Osteocyte (in vitro differentiated cells): ENCODE results near the gene MUC5B. TPM values are rescaled to one million over a fixed set of nuclear protein-coding genes. Genes with fewer than 3 reads are reported as not detected.

Experiments
- DNase-seq: peaks from one replicate; pipeline ENCODE4 v3.0.0; 2021; ENCODE audit warnings: mixed read lengths; ENCODE audit not compliant: unreplicated experiment; ENCODE audit errors: extremely low spot score
- H3K27ac Mint-ChIP-seq: one replicate; pipeline ENCODE4 v1.8.0; 2021; ENCODE audit warnings: mild to moderate bottlenecking, mixed read lengths; ENCODE audit not compliant: unreplicated experiment
- H3K27me3 Mint-ChIP-seq: one replicate; pipeline ENCODE4 v1.8.0; 2021; ENCODE audit warnings: mixed read lengths; ENCODE audit not compliant: unreplicated experiment
- H3K36me3 Mint-ChIP-seq: one replicate; pipeline ENCODE4 v1.8.0; 2021; ENCODE audit warnings: mixed read lengths; ENCODE audit not compliant: unreplicated experiment
- H3K4me1 Mint-ChIP-seq: one replicate; pipeline ENCODE4 v1.8.0; 2021; ENCODE audit warnings: mixed read lengths; ENCODE audit not compliant: unreplicated experiment
- H3K4me3 Mint-ChIP-seq: one replicate; pipeline ENCODE4 v1.8.0; 2021; ENCODE audit warnings: mild to moderate bottlenecking, moderate library complexity, mixed read lengths; ENCODE audit not compliant: unreplicated experiment
- H3K9me3 Mint-ChIP-seq: one replicate; pipeline ENCODE4 v1.8.0; 2021; ENCODE audit warnings: mixed read lengths; ENCODE audit not compliant: unreplicated experiment
- total RNA-seq: library from RNA; stranded (reverse); gene quantifications from 2 replicates; pipeline ENCODE4 v1.2.1, GENCODE V29; 2021
- TF ChIP-seq, protein P1 (sequence below): fragments of 200-600 bp; sonication (generic); IDR thresholded peaks from 2 replicates; pipeline ENCODE4 v1.5.0; 2021; ENCODE audit warnings: antibody characterized with exemption, mild to moderate bottlenecking, moderate library complexity

The MUC5B gene
- total RNA-seq, 1 donor from 2014 or later: not detected

DNA sequence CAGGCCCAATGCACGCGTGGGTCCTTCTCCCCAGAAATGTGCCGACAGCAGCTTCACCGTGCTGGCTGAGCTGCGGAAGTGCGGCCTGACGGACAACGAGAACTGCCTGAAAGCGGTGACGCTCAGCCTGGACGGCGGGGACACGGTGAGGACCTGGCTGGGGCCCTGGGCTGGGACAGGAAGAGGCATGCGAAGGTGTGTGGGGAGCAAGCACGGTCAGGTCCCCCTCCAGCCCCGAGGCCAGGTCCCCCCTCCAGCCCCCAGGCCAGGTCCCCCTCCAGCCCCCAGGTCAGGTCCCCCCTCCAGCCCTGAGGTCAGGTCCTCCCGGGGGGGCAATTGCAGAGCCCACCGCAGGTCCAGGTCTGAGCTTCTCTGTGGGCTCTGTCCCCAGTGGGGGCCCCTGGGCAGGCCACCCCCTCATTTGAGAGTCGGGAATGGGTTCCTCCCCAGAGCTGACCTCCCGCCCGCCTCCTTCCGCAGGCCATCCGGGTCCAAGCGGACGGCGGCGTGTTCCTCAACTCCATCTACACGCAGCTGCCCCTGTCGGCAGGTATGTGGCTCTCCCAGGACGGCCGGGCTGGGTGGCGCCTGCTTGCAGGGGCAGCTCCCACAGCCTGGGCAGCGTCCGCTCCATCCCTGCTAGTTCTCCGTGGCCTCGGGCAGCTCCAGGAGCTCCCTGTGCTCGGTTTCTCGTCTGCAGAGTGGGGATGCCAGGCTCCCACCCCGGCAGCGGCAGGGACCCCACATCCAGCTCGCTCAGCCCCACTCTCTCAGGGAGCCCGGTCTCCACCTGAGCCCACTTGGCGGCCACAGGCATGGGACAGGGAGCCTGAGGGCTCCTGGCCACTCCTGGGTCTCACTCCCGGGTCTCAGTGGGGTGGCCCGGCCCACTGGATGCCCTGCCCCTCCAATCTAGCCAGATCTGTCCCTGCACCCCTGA, 7.9 kb downstream of the MUC5B start:
- no peaks in the 10 kb centered on the region for H3K27me3 Mint-ChIP-seq
- no peaks in the 10 kb centered on the region for H3K36me3 Mint-ChIP-seq

DNA sequence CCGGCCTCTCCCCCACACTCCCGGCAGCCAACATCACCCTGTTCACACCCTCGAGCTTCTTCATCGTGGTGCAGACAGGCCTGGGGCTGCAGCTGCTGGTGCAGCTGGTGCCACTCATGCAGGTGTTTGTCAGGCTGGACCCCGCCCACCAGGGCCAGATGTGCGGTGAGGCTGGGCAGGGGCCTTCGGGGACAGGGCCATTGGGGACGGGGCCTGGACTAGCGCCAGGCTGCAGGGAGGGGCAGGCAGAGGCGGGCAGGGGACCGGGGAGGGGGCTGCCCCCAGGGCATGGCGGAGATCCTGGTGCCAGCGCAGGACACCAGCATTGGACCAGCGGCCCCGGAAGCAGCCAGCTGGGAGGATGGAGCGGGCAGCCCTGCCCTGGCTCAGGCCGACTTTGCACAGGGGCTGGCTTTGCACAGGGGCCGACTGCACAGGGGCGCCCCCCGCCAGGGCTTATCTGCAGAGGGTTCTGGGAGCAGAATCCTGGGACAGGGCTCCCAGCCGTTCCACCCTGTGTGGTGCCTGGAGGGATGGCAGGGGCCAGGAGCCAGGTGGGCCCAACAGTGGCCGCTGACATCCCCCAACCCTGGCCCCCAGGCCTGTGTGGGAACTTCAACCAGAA, 8.6 kb downstream of the MUC5B start:
- no peak overlapping the region for H3K4me3 Mint-ChIP-seq
- no peaks in the 10 kb centered on the region for H3K36me3 Mint-ChIP-seq
- no peak overlapping the region for H3K27ac Mint-ChIP-seq
- H3K4me1 Mint-ChIP-seq: peaks cover 1% of the 10 kb centered on the region
- no peak for DNase-seq
- TF ChIP-seq, protein P1, sequence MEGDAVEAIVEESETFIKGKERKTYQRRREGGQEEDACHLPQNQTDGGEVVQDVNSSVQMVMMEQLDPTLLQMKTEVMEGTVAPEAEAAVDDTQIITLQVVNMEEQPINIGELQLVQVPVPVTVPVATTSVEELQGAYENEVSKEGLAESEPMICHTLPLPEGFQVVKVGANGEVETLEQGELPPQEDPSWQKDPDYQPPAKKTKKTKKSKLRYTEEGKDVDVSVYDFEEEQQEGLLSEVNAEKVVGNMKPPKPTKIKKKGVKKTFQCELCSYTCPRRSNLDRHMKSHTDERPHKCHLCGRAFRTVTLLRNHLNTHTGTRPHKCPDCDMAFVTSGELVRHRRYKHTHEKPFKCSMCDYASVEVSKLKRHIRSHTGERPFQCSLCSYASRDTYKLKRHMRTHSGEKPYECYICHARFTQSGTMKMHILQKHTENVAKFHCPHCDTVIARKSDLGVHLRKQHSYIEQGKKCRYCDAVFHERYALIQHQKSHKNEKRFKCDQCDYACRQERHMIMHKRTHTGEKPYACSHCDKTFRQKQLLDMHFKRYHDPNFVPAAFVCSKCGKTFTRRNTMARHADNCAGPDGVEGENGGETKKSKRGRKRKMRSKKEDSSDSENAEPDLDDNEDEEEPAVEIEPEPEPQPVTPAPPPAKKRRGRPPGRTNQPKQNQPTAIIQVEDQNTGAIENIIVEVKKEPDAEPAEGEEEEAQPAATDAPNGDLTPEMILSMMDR: no peak
- H3K27me3 Mint-ChIP-seq: no peaks in the 10 kb centered on the region
- H3K9me3 Mint-ChIP-seq: no peaks in the 10 kb centered on the region

More for the DNA sequence above, 7.9 kb downstream of the MUC5B start:
- DNase-seq: no peak
- TF ChIP-seq, protein P1: no peak
- H3K9me3 Mint-ChIP-seq: no peaks in the 10 kb centered on the region
- H3K4me3 Mint-ChIP-seq: no peak overlapping the region
- peaks cover 1% of the 10 kb centered on the region for H3K4me1 Mint-ChIP-seq
- H3K27ac Mint-ChIP-seq: no peak overlapping the region

DNA sequence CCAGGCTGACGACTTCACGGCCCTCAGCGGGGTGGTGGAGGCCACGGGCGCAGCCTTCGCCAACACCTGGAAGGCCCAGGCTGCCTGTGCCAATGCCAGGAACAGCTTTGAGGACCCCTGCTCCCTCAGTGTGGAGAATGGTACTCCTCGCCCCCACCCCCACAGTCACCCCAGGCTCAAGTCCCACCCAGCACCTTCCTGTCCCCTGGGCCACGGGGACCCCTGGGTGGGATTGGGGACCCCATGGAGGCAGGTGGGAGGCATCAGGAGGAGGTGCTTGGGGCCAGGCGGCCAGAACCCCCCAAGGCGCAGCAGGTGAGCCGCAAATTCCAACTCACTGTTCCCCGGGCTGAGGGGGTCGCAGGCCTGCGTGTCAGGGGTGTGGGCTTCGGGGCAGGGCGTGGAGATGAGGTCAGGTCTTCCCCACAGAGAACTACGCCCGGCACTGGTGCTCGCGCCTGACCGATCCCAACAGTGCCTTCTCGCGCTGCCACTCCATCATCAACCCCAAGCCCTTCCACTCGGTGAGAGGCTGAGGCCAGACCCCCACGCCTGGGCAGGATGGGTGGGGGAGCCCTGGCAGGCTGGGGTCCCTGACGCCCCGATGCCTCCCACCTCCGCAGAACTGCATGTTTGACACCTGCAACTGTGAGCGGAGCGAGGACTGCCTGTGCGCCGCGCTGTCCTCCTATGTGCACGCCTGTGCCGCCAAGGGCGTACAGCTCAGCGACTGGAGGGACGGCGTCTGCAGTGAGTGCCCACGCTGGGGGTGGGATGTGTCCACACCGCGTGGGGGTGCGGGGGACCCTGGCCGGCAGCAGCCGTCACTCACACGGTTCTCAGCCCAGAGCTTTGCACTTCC, 9.4 kb downstream of the MUC5B start:
- no peaks in the 10 kb centered on the region for H3K27me3 Mint-ChIP-seq
- no peak for DNase-seq
- H3K4me3 Mint-ChIP-seq: no peak overlapping the region
- TF ChIP-seq, protein P1: no peak
- H3K27ac Mint-ChIP-seq: no peak overlapping the region
- H3K4me1 Mint-ChIP-seq: peaks cover 1% of the 10 kb centered on the region
- H3K36me3 Mint-ChIP-seq: no peaks in the 10 kb centered on the region
- H3K9me3 Mint-ChIP-seq: no peaks in the 10 kb centered on the region

DNA sequence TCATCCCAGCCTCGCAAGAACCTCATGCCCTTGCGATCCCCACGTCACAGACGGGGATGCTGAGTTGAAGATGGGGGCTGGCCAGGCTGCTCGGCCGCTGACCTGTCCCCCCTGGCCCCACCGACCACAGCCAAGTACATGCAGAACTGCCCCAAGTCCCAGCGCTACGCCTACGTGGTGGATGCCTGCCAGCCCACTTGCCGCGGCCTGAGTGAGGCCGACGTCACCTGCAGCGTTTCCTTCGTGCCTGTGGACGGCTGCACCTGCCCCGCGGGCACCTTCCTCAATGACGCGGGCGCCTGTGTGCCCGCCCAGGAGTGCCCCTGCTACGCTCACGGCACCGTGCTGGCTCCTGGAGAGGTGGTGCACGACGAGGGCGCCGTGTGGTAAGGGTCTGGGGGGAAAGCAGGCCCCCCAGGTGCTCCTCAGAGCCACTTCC, 10.0 kb downstream of the MUC5B start:
- no peak overlapping the region for H3K27ac Mint-ChIP-seq
- H3K4me3 Mint-ChIP-seq: no peak overlapping the region
- no peaks in the 10 kb centered on the region for H3K27me3 Mint-ChIP-seq
- peaks cover 1% of the 10 kb centered on the region for H3K4me1 Mint-ChIP-seq
- H3K36me3 Mint-ChIP-seq: no peaks in the 10 kb centered on the region
- DNase-seq: no peak
- TF ChIP-seq, protein P1: no peak
- H3K9me3 Mint-ChIP-seq: no peaks in the 10 kb centered on the region
